Dermis microvascular lymphatic vessel endothelial cell (primary cell): ENCODE data around the gene DACT3. TPM values are rescaled to one million over a fixed set of nuclear protein-coding genes. Genes with fewer than 3 reads are reported as not detected.

ENCODE experiments used
- DNase-seq, 2 donors: peaks; one replicate each; pipeline versions ENCODE4 v3.0.0 to v3.0.0-alpha.2; 2010; ENCODE audit warnings: low read depth in 2 of 2
- total RNA-seq: library from RNA; depleted of rRNA; stranded (reverse); fragments of >200 nt; gene quantifications from 2 replicates; pipeline ENCODE4 v1.2.1, GENCODE V29; 2014

The DACT3 gene
- total RNA-seq = under 0.01 and 0.13 TPM in 2 replicates

GRCh38 chr19:46661020-46661731 is at the start of gene DACT3:
Gene DACT3 (minus strand): TSS chr19:46661182. CDS start chr19:46661064, 118 bp downstream.
- DNase-seq = peak; percentile 98 to 100

- no peak for DNase-seq
Measured at GRCh38 chr19:46710687-46711086, 49.7 kb upstream of the DACT3 start.

GRCh38 chr19:46704379-46705076 is 43.5 kb upstream of the DACT3 start:
- peak in 1 of 2 donors; percentile 55 for DNase-seq

- DNase-seq = no peak
Measured at GRCh38 chr19:46700704-46701103, 39.7 kb upstream of the DACT3 start.

GRCh38 chr19:46698395-46699321 is 37.7 kb upstream of the DACT3 start:
- no peak for DNase-seq

- peak in 1 of 2 donors; percentile 75 for DNase-seq
Measured at GRCh38 chr19:46697204-46697960, 36.4 kb upstream of the DACT3 start.

GRCh38 chr19:46696866-46697203 is 35.9 kb upstream of the DACT3 start:
- DNase-seq = no peak

- DNase-seq = no peak
Measured at GRCh38 chr19:46696052-46696451, 35.1 kb upstream of the DACT3 start.

- DNase-seq = no peak
Measured at GRCh38 chr19:46693760-46694159, 32.8 kb upstream of the DACT3 start.

GRCh38 chr19:46692918-46693722 is 32.1 kb upstream of the DACT3 start:
- DNase-seq = no peak

GRCh38 chr19:46691948-46692347 is 31.0 kb upstream of the DACT3 start:
- DNase-seq = no peak

- DNase-seq = no peak
Measured at GRCh38 chr19:46691104-46691503, 30.1 kb upstream of the DACT3 start.

- no peak for DNase-seq
Measured at GRCh38 chr19:46689358-46689757, 28.4 kb upstream of the DACT3 start.

GRCh38 chr19:46687438-46688145 is 26.6 kb upstream of the DACT3 start:
- DNase-seq = no peak

GRCh38 chr19:46685189-46685588 is 24.2 kb upstream of the DACT3 start:
- DNase-seq = no peak

- DNase-seq = peak in 1 of 2 donors; percentile 28
Measured at GRCh38 chr19:46678110-46678732, 17.2 kb upstream of the DACT3 start.

- peak; percentile 14 to 56 for DNase-seq
Measured at GRCh38 chr19:46674416-46675178, 13.6 kb upstream of the DACT3 start.

GRCh38 chr19:46670813-46671212 is 9.8 kb upstream of the DACT3 start:
- peak in 1 of 2 donors; percentile 12 for DNase-seq

GRCh38 chr19:46668662-46669061 is 7.7 kb upstream of the DACT3 start:
- DNase-seq = no peak
